CD4-positive, alpha-beta T cell treated with Interleukin-6 for 4 hours (primary cell): ENCODE data around the gene RPS16.
A peak's percentile ranks its signal among the peaks of the same experiment; 100 is the strongest.

Source experiments
- DNase-seq: peaks from one replicate; pipeline ENCODE4 v3.0.0-alpha.2; 2020; ENCODE audit warnings: mixed read lengths

RPS16 gene

GRCh38 chr19:39448271-39448670 is 12.5 kb upstream of the RPS16 start:
- DNase-seq, result no peak

DNA sequence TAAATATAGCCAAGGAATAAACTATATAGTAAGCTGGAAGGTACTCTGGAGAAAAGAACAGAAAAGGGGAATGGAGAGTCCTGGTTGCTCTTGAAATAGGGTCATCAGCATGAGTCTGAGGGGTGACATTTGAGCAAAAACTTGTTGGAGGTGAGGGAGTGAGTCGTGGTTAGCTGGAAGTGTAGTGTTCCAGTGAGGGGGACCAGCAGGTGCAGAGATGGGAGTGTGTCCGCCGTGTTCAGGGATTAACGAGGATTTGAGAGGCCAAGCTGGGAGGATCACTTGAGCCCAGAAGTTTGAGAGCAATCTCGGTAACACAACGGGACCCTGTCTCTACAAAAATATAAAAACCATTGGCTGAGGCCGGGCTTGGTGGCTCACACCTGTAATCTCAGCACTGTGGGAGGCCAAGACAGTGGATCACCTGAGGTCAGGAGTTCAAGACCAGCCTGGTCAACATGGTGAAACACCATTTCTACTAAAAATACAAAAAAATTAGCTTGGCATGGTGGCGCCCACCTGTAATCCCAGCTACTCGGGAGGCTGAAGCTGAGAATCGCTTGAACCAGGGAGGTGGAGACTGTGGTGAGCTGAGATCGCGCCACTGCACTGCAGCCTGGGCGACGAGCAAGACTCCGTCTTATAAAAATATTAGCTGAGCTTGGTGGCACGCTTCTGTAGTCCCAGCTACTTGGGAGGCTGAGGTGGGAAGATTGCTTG is 10.8 kb upstream of the RPS16 start:
- no peak for DNase-seq

DNA sequence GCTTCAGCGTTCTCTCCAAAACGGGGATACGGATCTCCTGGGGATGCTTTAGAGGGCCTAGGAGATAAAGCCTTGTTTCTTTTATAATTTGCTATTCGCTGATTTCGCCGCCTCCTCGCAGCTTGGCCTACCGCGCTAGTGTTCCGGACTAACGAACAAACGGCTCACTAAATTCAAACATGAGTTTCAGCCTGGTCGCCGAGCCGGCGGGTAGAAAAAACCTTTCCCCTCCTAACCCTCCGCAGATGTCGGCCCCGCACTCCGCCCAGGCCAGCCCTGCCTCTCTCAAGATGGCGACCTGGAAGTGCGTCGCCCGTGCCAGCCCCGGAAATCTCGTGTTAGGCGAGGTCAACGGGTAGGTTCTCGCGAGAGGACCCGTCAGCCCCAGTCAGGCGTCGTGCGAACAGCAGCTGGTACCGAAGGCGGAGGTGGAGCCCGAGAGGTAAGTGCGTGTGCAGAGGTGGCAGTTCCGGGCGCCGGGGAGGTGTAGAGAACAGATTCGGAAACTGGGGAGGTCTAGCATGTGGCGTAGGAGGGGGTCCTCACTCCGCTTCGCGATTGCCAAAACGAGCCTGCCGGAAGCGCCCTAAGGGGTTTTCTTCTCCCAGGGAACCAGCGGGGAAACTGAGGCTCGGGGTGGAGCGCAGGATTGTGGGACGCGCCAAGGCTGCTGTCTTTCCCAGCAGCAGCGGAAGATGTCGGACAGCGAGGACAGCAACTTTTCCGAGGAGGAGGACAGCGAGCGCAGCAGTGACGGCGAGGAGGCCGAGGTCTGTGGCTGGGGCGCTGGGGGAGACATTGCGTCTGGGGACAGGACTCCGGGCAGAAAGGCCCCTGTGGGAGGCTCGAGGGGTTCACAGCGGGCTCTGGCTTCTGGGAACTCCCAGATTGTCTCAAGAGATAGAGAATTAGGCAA is 9.7 kb upstream of the RPS16 start, which contains the start of gene SUPT5H:
Gene SUPT5H (plus strand): TSS at position 387 of the 916 bp plus-strand sequence. CDS start 309 bp downstream, at position 696.
- peak; percentile 97 for DNase-seq

- no peak for DNase-seq
Measured at GRCh38 chr19:39444598-39445195, 8.9 kb upstream of the RPS16 start.

DNA sequence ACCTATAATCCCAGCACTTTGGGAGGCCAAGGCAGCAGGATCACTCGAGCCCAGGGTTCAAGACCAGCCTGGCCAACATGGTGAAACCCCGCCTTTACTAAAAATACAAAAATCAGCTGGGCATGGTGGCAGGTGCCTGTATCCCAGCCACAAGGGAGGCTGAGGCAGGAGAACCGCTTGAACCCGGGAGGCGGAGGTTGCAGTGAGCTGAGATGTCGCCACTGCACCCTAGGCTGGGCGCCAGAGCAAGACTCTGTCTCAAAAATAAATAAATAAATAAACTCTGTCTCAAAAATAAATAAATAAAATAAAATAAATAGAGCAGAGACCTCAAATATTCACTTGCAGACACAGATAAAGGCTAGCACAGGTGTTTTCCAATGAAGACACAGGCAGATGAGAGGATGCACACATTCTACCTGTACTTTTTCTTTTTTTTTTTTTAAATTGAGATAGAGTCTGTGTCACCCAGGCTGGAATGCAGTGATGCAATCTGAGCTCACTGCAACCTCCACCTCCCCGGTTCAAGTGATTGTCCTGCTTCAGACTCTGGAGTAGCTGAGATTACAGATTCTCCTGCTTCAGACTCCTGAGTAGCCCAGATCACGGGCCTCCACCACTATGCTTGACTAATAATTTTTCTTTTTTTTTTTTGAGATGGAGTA is 2.7 kb upstream of the RPS16 start:
- no peak for DNase-seq

GRCh38 chr19:39436350-39436716 is 584 bp upstream of the RPS16 start:
- no peak for DNase-seq

DNA sequence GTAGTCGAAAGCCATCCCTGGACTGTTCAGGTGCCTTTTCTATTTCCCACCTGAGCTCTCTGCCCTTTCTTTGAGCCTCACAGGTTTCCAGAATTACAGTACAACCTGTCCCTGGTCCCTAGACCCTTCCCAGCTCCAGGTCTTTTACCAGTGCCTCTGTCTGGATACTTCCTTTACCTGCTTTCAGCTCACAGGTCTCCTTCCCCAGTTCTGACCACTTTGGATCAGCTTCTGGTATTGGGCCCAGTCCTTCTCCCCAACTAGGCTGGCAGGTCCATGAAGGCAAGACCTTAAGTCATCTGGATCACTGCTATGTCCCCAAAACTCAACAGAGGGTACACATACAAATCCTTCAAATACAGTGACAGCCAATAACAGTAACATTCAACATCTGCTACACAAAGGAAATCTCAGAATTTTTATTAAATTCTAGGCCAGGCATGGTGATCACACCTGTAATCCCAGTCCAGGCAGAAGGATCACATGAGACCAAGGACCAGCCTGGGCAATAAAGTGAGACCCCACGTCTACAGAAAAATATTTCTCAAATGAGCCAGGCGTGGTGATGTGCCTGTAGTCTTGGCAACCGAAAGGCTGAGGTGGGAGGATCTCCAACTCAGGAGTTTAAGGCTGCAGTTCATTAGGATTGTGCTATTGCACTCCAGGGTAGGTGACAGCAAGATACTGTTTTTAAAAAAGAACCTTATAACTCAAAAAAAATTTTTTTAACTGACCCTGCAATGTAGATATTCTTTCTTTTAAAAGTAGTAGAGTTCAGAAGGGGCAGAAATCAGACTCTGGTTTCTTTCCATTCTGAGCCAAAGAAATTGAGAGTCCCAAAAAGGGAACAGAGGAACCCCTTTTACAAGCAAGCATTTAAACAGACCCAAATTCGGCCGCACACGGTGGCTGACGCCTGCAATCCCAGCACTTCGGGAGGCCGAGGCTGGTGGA is 1.3 kb downstream of the RPS16 start:
- DNase-seq, result no peak

GRCh38 chr19:39433480-39434079 is 2.2 kb downstream of the RPS16 start:
- DNase-seq, result no peak

DNA sequence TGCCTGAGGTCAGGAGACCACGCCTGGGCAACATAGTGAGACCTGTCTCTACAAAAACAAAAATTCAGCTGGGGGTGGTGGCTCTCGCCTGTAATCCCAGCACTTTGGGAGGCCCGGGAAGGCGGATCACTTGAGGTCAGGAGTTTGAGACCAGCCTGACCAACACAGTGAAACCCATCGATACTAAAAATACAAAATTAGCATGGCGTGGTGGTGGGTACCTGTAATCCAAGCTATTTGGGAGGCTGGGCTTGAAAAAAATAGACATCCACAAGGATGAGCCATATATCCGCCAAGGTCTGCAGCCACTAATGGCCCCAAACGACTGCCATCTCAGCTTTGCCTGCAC is 3.1 kb downstream of the RPS16 start:
- DNase-seq, result no peak

DNA sequence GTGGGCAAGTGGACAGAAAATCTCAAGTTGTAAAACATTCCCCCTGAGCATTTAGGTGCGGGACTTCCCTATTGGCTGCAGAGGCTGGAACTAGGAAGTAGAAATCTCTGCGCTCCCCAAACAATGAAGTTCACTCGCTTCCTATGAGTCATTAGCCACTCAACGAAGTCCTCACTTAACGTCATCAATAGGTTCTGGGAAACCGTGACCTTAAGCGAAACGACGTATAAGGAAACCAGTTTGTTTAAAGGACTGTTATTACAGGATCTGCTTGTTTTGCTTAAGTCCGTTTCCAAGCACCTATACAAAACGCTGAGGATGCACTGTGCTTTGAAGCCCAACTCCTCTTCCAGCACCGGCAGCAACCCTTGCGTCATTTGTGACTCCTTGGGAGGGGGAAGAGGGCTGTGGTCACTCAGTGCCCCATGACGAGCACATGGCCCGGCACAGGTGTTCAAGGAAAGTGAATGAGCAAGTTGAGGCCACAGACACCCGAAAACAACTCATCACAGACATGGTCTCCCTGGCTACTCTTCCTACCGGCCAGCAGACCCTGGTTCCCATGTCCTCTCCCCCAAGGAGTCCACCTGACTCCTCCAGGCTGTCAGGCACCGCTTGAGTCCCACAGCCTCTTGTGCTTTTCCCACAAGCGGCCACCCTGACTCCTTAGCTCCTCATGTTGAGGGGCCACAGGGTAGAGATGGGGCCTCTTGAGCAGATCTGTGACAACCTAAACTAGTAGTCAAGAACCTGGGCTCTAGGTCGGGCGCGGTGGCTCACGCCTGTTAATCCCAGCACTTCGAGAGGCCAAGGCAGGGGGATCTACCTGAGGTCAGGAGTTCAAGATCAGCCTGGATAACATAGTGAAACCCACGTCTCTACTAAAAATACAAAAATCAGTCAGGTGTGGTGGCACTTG is 4.8 kb downstream of the RPS16 start:
- DNase-seq, result peak; percentile 55

- DNase-seq, result no peak
Measured at GRCh38 chr19:39428283-39429112, 7.3 kb downstream of the RPS16 start.

GRCh38 chr19:39427707-39428106 is 8.0 kb downstream of the RPS16 start:
- no peak for DNase-seq

DNA sequence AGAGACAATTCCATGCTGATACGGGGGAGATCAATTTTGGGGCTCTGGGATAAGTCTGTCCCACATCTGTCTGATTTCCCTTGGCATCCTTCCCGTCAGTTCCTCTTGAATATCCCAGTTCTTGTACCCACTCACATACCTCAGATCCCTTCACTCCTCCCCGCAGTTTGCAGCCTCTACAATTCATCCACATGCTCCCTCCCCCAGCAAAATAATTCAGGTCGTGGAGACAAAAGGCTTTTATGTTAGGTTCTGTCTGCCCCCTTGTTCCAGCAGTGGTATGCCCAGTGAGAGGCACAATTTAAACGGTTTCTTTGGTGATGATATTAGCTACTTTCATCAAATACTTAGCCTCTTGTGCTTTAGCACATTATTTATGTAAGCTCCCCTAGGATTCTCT is 9.6 kb downstream of the RPS16 start:
- DNase-seq, result no peak

- no peak for DNase-seq
Measured at GRCh38 chr19:39425744-39426143, 10.0 kb downstream of the RPS16 start.

DNA sequence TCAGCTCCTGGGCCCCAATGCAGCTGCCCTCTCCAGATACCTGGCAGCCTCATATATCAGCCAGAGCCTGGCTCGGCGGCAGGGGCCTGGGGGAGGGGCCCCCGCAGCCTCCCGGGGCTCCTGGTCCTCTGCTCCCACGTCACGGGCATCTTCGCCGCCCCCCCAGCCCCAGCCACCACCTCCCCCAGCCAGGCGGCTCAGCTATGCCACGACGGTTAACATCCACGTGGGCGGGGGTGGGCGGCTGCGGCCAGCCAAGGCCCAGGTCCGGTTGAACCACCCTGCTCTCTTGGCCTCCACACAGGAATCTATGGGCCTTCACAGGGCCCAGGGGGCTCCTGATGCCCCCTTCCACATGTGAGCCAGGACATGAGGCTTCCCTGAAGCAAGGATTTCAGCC is 10.8 kb downstream of the RPS16 start:
- no peak for DNase-seq

GRCh38 chr19:39423258-39424086 is 12.3 kb downstream of the RPS16 start:
- no peak for DNase-seq

DNA sequence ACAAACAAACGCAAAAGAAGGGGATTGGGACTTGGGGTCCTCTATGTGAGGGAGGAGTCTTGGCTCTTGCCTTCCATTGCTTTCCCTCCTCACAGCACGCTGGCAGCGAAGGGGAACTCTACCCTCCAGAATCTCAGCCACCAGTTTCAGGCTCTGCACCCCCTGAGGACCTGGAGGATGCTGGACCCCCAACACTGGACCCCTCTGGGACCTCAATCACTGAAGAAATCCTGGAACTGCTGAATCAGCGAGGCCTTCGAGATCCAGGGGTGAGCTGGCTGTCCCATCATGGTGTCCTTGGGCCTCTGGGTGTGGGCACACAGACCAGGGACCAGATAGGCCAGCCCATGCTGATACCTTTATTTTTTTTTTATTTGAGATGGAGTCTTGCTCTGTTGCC is 13.7 kb downstream of the RPS16 start:
- no peak for DNase-seq

DNA sequence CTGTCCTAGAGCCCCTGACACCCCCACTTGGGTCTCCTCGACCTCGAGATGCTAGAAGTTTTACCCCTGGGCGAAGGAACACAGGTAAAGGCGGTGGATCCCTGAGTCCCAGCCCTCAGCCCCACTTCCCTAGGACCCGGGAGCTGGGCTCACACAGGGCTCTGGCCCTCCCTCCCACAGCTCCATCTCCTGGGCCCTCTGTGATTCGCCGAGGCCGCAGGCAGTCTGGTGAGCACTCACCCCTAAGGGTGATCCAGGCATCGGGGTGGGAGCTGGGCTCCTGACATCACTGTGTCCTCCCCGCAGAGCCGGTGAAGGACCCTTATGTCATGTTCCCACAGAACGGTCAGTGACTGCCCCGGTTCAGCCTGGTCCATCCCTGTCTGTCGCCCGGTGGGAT is 15.0 kb downstream of the RPS16 start:
- DNase-seq, result no peak

DNA sequence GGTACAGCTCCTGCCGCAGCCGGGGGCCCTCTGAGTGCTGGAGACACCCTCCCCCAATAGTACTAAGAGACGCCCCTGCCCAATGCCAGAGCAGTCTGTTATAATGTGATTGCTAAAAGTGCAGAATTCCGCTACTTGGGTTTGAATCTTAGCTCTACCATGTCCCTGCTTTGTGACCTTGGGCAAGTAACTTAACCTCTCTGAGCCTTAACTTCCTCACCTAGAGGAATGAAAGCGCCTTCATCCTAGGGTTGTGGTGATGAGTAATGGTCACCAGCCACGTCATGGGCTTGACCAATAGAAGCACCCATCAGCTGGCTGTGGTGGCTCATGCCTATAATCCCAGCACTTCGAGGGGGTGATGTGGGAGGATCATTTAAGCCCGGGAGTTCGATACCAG is 16.7 kb downstream of the RPS16 start:
- DNase-seq, result no peak
